GM19397 (cell line): ENCODE measurements around the gene CRYGB.
"Not testable (repeated sequence)": the region's sequence is repeated elsewhere in the genome, so short reads cannot be mapped to it uniquely, and the experiment has no call there.

Source experiments
- ATAC-seq: cut with Tn5 transposase; IDR thresholded peaks from one replicate; pipeline ENCODE4 v1.9.1; 2021; ENCODE audit warnings: mild to moderate bottlenecking, moderate library complexity; ENCODE audit not compliant: unreplicated experiment

The CRYGB gene

GRCh38 chr2:208150956-208151355 is 5.0 kb upstream of the CRYGB start:
- no peak for ATAC-seq

GRCh38 chr2:208150094-208150493 is 4.1 kb upstream of the CRYGB start:
- no peak for ATAC-seq

GRCh38 chr2:208148803-208149202 is 2.8 kb upstream of the CRYGB start:
- no peak for ATAC-seq

- ATAC-seq: no peak
These were observed 1.8 kb upstream of the CRYGB start for GRCh38 chr2:208147759-208148158.

GRCh38 chr2:208147008-208147407 is 1.1 kb upstream of the CRYGB start:
- ATAC-seq: no peak

GRCh38 chr2:208142925-208143799 is 2.8 kb downstream of the CRYGB start:
- ATAC-seq: no peak

- no peak for ATAC-seq
These were observed 3.6 kb downstream of the CRYGB start for GRCh38 chr2:208142240-208142924.

- ATAC-seq: no peak
These were observed 6.5 kb downstream of the CRYGB start for GRCh38 chr2:208139447-208139846.

- not testable (repeated sequence) for ATAC-seq
These were observed 7.6 kb downstream of the CRYGB start for GRCh38 chr2:208138334-208138733.

- ATAC-seq: no peak
These were observed 9.3 kb downstream of the CRYGB start for GRCh38 chr2:208136716-208137094.

GRCh38 chr2:208135794-208136715 is 9.9 kb downstream of the CRYGB start:
- no peak for ATAC-seq

- no peak for ATAC-seq
These were observed 10.9 kb downstream of the CRYGB start for GRCh38 chr2:208134928-208135586.

- no peak for ATAC-seq
These were observed 15.2 kb downstream of the CRYGB start for GRCh38 chr2:208130712-208131110.

- ATAC-seq: no peak
These were observed 15.9 kb downstream of the CRYGB start, which contains the start of gene CRYGC for GRCh38 chr2:208129744-208130711. TSS of gene CRYGC (minus strand) at chr2:208129828. CDS start at chr2:208129792, 36 bp downstream.

- no peak for ATAC-seq
These were observed 17.8 kb downstream of the CRYGB start for GRCh38 chr2:208128136-208128535.

- ATAC-seq: no peak
These were observed 18.9 kb downstream of the CRYGB start for GRCh38 chr2:208127090-208127489.

- no peak for ATAC-seq
These were observed 20.7 kb downstream of the CRYGB start for GRCh38 chr2:208125251-208125650.

GRCh38 chr2:208124013-208124715 is 21.8 kb downstream of the CRYGB start, which contains the start of gene CRYGD:
TSS of gene CRYGD (minus strand) at chr2:208124524. CDS start at chr2:208124473, 51 bp downstream.
- peak; percentile 48 for ATAC-seq

- no peak for ATAC-seq
These were observed 23.7 kb downstream of the CRYGB start for GRCh38 chr2:208122248-208122647.
